Fibroblast of peridontal ligament (primary cell): ENCODE measurements around the gene ATXN1.
A peak's percentile ranks its signal among the peaks of the same experiment; 100 is the strongest.
"Not testable (repeated sequence)": the region's sequence is repeated elsewhere in the genome, so short reads cannot be mapped to it uniquely, and the experiment has no call there.

Source experiments
- DNase-seq: peaks from one replicate; pipeline ENCODE4 v3.0.0-alpha.2; 2010; ENCODE audit errors: extremely low read depth

Gene ATXN1

GRCh38 chr6:16278750-16279149 is 482.5 kb downstream of the ATXN1 start:
- DNase-seq: no peak

DNA sequence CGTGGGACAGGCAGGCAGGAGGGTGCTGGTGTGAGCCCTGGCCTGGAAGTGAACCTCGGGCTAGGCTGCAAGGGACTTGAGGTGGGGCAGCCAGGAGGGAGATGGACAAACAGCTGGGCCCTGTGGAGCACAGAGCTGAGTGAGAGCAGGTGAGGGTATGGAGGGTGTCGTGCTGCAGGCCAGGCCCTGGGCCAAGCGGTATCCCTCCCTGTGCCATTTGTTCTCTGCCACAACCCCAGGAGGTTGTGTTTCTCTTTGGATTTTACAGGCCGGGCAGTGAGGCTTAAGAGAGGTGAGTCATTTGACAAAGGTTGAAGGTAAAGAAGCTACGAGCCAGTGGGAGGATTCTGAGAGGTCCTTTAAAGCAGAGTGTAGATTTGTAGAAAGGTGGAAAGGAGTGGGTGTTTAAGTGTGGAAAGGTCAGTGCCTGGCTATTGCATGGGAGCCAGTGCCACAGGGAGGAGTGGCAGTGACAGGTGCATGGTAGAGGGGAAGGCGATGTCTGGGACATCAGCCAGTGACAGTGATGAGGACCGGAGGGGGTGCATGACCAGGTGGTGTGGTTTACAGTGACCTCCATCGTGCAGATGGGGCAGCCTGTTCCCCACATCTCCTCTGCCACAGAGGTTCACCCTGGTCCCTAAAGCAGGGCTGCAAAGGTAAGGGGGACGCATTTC is 483.1 kb downstream of the ATXN1 start:
- DNase-seq: no peak

DNA sequence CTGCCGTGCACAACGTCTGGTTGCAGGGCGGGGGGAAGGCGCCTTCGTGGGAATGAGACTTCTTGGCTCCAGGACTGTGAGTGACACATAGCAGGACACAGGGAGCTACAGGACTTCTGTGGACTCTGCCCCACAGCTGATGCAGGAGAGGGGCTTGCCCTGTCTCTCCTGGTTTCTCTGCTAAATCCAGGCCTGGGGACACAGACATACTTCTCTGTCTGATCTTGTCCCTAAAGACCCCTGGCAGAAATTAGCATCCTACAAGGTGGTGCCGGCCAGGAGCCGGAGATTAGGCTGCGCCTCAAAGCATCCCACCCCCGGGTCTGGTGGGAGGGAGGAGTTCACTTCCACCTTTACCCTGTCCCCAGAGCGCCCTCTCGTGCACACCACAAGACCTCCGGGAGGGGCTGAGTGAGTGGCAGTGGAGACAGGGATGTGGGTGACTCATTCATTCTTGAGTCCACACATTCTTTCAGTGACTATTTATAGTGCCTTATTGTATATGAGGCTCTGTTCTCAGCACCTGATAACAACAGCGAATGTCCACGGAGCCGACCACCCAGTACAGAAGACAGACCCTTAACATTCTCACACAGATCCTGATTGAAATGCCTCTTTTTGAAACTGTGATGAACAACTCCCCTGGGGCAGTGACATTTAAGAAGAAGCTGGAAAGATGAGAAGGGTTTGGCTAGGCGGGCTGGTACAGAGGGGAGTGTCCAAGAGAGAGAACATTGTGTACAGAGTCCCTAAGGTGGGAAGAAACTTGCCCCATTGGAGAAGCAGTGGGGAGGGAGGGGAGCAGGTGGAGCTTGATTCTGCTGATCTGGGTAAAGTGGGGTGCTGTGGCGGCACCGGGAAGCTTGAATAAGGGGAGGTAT is 483.9 kb downstream of the ATXN1 start:
- DNase-seq: peak; percentile 78

GRCh38 chr6:16274885-16275589 is 486.2 kb downstream of the ATXN1 start:
- no peak for DNase-seq

- DNase-seq: no peak
Measured at GRCh38 chr6:16274483-16274882, 486.8 kb downstream of the ATXN1 start.

GRCh38 chr6:16273256-16273655 is 488.0 kb downstream of the ATXN1 start:
- DNase-seq: peak; percentile 36

DNA sequence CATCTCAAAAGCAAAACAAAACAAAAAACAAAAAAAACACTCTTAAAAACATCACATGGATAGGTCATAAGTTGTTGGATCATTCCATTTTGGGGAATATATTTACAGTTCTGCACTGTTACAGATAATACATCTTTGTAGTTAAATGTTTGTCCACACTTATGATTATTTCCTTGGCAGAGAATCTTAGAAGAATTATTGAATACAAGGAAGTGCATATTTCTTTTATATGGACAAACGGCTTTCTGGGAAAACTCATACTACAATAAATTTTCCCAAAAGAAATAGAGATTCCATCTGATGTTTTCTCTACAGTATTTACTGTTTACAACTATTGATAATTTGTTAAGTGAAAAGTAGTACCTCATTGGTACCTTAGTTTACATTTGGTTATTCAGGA is 489.1 kb downstream of the ATXN1 start:
- no peak for DNase-seq

DNA sequence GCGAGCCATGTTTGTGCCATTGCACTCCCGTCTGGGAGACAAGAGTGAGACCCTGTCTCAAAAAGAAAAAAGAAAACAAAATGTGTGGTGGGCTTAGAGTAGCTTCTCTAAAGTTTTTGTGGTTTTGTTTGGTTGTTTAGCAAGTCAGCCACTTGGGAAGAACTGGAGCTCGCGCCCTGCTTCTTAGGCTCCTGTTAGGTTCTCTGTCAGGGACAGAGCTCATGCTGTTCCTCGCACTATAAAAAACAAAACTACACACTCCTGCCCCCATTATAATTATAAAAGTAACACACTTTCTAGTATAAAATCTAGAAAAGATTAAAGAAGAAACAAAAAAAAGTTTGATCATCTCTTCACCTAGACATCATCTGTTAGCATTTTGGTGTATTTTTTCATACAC is 489.8 kb downstream of the ATXN1 start:
- no peak for DNase-seq

- no peak for DNase-seq
Measured at GRCh38 chr6:16270178-16270794, 491.0 kb downstream of the ATXN1 start.

DNA sequence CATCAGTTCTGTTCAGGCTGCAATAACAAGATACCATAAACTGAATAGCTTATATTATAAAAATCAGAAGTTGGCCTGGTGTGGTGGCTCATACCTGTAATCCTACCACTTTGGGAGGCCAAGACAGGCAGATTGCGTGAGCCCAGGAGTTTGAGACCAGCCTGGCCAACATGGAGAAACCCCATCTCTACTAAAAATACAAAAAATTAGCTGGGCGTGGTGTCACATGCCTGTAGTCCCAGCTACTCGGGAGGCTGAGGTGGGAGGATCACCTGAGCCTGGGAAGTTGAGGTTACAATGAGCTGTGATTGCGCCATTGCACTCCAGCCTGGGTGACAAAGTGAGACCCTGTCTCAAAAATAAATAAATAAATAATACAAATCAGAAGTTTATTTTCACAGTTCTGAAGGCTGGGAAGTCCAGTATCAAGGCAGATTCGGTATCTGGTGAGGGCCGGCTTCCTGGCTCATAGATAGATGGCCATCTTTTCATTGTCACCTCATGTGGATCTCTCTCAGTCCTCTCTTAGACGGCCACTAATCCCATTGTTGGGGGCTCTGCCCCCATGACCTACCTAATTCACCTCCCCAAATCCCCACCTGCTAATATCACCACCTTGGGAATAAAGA is 491.7 kb downstream of the ATXN1 start:
- DNase-seq: not testable (repeated sequence)

GRCh38 chr6:16267428-16268263 is 493.6 kb downstream of the ATXN1 start:
- no peak for DNase-seq

DNA sequence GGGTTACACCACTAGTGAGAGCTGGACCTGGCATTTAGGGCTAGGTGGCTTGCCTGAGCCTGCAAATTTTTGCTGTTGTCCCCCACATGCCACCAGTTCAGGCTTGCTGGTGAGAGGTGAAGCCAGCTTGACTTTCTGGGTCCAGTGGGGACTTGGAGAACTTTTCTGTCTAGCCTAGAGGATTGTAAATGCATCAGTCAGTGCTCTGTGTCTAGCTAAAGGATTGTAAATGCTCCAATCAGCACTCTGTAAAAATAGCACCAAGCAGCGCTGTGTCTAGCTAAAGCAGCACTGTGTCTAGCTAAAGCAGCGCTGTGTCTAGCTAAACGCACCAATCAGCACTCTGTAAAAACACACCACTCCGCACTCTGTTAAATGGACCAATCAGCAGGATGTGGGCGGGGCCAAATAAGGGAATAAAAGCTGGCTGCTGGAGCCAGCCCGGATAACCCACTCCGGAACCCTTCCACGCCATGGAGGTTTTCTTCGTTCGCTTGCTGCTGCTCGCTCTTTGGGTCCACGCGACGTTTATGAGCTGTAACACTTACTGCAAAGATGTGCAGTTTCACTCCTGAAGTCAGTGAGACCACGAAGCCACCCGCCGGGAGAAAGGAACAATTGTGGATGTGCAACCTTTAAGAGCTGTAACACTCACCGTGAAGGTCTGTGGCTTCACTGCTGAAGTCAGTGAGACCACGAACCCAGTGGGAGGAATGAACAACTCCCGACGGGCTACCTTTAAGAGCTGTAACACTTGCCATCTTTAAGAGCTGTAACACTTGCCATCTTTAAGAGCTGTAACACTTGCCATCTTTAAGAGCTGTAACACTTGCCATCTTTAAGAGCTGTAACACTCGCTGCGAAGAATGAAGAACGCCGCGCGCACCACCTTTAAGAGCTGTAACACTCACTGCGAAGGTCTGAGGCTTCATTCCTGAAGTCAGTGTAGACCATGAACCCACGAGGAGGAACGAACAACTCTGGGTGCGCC is 495.6 kb downstream of the ATXN1 start:
- DNase-seq: no peak

DNA sequence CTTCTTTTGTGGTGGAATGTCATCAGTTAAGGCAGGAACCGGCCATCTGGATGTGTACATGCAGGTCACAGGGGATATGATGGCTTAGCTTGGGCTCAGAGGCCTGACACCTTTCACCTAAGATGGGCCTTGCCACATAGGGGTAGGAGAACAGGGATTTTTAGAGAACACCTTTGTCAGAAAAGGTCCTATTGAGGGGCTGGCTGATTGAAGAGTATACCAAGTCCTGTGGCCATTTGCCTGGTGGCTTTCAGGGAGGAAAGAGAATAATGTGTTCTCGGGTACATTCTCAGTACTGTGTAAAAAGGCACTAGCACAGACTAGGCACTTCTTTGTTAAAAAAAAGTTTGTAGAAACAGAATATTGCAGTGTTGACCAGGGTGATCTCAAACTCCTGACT is 496.5 kb downstream of the ATXN1 start:
- no peak for DNase-seq

GRCh38 chr6:16263464-16264099 is 497.7 kb downstream of the ATXN1 start:
- not testable (repeated sequence) for DNase-seq

DNA sequence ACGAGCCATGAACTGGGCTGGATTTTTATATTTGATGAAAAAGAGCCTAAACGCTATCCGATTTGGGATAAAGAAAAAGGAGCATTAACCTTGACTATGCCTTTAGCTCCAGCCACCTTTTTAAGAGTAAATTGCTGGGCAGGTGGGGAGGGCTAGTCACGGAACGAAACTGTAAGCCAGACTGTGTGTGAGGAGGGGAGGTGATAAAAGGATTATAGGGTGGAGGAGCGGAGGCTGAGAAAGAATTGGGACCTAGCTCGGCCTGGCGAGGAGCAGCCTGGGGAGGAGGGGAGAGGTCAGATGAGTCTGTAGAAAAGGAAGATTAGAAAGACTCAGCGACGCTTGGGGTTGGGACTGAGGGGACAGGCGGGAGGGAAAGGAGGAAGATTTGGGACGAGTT is 498.5 kb downstream of the ATXN1 start:
- DNase-seq: not testable (repeated sequence)

DNA sequence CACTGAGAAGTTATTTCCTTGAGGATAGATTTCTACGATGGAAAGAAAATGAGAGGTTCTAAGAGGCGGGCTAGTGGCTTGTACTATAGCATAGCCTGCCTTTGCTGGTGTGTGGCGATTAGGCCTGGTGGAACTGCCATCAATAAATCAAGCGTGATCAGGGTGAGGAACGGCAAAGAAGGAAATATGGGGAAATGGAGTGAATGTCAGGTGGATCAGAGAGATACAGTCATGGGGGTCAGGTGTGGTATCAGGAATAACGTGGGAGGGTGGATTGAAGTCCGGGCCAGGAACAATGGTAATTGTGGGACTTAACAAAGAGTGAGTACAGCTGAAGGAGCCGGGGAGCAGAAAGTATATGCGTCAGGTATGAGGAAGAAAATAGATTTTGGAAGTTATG is 500.7 kb downstream of the ATXN1 start:
- not testable (repeated sequence) for DNase-seq

- not testable (repeated sequence) for DNase-seq
Measured at GRCh38 chr6:16259604-16260003, 501.7 kb downstream of the ATXN1 start.

DNA sequence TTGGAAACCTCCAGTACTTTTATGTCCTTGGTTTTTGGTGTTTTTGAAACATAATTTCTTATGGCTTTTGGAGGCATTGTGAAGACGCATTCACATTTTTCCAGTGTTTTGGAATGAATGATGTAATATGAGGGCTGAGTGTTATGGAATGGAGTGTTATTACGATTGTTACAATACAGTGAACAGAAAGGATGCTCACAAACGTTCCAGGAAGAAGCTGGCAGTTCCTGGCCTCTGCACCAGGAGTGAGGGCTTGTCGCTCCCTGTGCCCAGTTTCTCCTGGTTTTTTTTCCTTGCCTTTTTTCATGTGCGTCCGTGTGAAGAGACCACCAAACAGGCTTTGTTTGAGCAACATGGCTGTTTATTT is 502.6 kb downstream of the ATXN1 start:
- DNase-seq: no peak
